Right lobe of liver (tissue), 4 donors: ENCODE data around the gene MPP4.

Experiments
- CTCF ChIP-seq, 4 donors: fragments of 200-600 bp in 3 of 4; fragments of 450-650 bp in 1 of 4; IDR thresholded peaks; one replicate each; pipeline versions ENCODE4 v1.5.1 to v1.8.0; 2016 to 2022; ENCODE audit warnings: antibody characterized with exemption in 4 of 4, mild to moderate bottlenecking in 2 of 4
- POLR2A ChIP-seq: fragments of 450-650 bp; IDR thresholded peaks from one replicate; pipeline ENCODE4 v1.6.1; 2017; ENCODE audit warnings: antibody characterized with exemption, mild to moderate bottlenecking
- donor health status: DM: no; HTN: no; CAD: no.
- donor health status: DM: no; HTN: no; CAD: no.
- donor health status: DM: no; HTN: yes; CAD: no.

- no peak for TF ChIP-seq CTCF (IDR thresholded peaks at IDR 0.05)
- no peak for TF ChIP-seq POLR2A
Measured at GRCh38 chr2:201699416-201699815, 972 bp upstream of the MPP4 start.
